Panc1 (cell line): ENCODE data around the gene DENND11. TPM values are rescaled to one million over a fixed set of nuclear protein-coding genes. Genes with fewer than 3 reads are reported as not detected.

Source experiments
- ATAC-seq: fragments of 200-7000 bp; cut with Tn5 transposase; 2 replicates; pipeline ENCODE4 v1.9.1; 2020; ENCODE audit warnings: mild to moderate bottlenecking, moderate library complexity
- BruUV-seq: library from RNA; stranded (reverse); fragments of 400-500 nt; replicated peaks from 2 replicates; lab custom pipeline; 2021; lab: Mats Ljungman, UMichigan
- CTCF ChIA-PET: fragments of 300-600 bp; sonication (Branson Sonifier 250); formaldehyde crosslinking; loops from one replicate; lab custom pipeline; 2022; ENCODE audit warnings: antibody characterized with exemption; lab: Charles Lee
- POLR2A ChIA-PET: fragments of 300-600 bp; sonication (Branson Sonifier 250); formaldehyde crosslinking; loops from one replicate; lab custom pipeline; 2022; ENCODE audit warnings: antibody characterized with exemption; lab: Charles Lee
- DNase-seq: peaks from one replicate; pipeline ENCODE4 v3.0.0-alpha.2; 2010; ENCODE audit warnings: low read depth, low spot score
- H3K27ac ChIP-seq: 2 replicates; pipeline ENCODE4 v1.5.1; 2011; ENCODE audit warnings: mild to moderate bottlenecking, low read length, inconsistent platforms
- H3K27me3 ChIP-seq: fragments of 200-500 bp; sonication (Bioruptor generic); 2 replicates; pipeline ENCODE4 v1.6.0; 2014; ENCODE audit warnings: low read length, inconsistent platforms; ENCODE audit not compliant: control insufficient read depth, insufficient read depth
- H3K36me3 ChIP-seq: fragments of 200-500 bp; sonication (Bioruptor generic); 2 replicates; pipeline ENCODE4 v1.5.1; 2014; ENCODE audit warnings: inconsistent platforms, mild to moderate bottlenecking, low read length, moderate library complexity; ENCODE audit not compliant: control insufficient read depth, insufficient read depth
- H3K4me1 ChIP-seq: 2 replicates; pipeline ENCODE4 v1.5.1; 2011; ENCODE audit warnings: inconsistent platforms, mild to moderate bottlenecking, low read length, moderate library complexity; ENCODE audit not compliant: control insufficient read depth, insufficient read depth
- H3K4me3 ChIP-seq, 2 experiments: 2 replicates each; pipeline ENCODE4 v1.5.1; 2011 to 2012; ENCODE audit warnings: low read depth in 2 of 2, low read length in 2 of 2, mild to moderate bottlenecking in 2 of 2, inconsistent platforms in 1 of 2, moderate library complexity in 1 of 2
- H3K9me3 ChIP-seq: fragments of 200-500 bp; sonication (Bioruptor generic); 2 replicates; pipeline ENCODE4 v1.5.1; 2014; ENCODE audit warnings: low read depth, mild to moderate bottlenecking, inconsistent platforms, low read length, moderate library complexity; ENCODE audit not compliant: control insufficient read depth, insufficient read depth
- POLR2AphosphoS5 ChIP-seq: IDR thresholded peaks from 2 replicates; pipeline ENCODE4 v1.6.1; 2012; ENCODE audit warnings: mild to moderate bottlenecking, low read depth, low read length, moderate library complexity
- SIN3A ChIP-seq: IDR thresholded peaks from 2 replicates; pipeline ENCODE4 v1.6.1; 2012; ENCODE audit warnings: low read depth, mild to moderate bottlenecking, low read length, moderate library complexity, borderline replicate concordance; ENCODE audit not compliant: insufficient read depth
- TCF7L2 ChIP-seq: IDR thresholded peaks from 2 replicates; pipeline ENCODE4 v1.6.1; 2011; ENCODE audit warnings: mild to moderate bottlenecking, low read depth, low read length, inconsistent platforms
- in situ Hi-C: cut with HindIII; loops from 2 replicates; pipeline ENCODE4 v1.10.0; 2016; ENCODE audit warnings: low sequenced_read_pairs, low pct_unique_long_range_greater_than_20kb
- intact Hi-C: fragments of 100-400 bp; cut with micrococcal nuclease; formaldehyde crosslinking; loops from one replicate; pipeline ENCODE4 v1.10.0; 2022; ENCODE audit not compliant: unreplicated experiment
- total RNA-seq: library from RNA; stranded (reverse); gene quantifications from one replicate; pipeline ENCODE4 v1.2.1, GENCODE V29; 2021; ENCODE audit not compliant: unreplicated experiment
- TF ChIP-seq, protein P1 (sequence below), 2 experiments: IDR thresholded peaks; 2 replicates each; pipeline ENCODE4 v1.6.1; 2011 to 2012; ENCODE audit warnings: low read depth in 2 of 2, control low read depth in 1 of 2, low read length in 1 of 2, mild to moderate bottlenecking in 1 of 2, moderate library complexity in 1 of 2; ENCODE audit not compliant: insufficient read depth in 1 of 2
- TF ChIP-seq, protein P2 (sequence below): fragments of 450-650 bp; IDR thresholded peaks from 2 replicates; pipeline ENCODE4 v1.5.1; 2017; ENCODE audit warnings: mild to moderate bottlenecking

The DENND11 gene
- total RNA-seq, 1 experiment from 2014 or later, result 10.4 TPM

DNA sequence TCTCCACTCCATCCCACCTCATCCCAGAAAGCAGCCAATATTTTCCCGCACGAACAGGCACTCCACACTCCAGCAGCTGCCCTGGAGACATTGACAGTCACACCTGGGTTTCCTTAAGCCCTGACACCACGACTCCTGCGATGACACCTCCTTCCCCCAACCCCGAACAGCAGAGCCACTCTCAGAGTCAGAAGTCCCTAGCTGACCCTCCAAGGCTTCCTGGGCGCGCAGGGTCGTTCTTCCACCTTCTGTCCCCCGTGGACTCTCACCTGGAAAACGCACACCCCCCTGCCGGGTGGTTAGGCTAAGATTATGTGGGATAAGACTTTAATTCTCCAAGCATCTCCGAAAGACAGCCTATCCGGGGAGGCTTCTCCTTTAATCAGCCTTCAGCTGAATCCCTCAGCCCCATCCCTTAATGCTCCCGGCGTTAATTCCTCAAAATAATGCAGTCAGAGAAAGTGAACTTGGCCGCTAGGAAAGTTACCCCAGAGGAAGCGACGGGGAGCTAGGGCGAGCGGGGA, 1.1 kb downstream of the DENND11 start:
- no TSS peak for BruUV-seq
- in situ Hi-C loops, result no loop called here
- CTCF ChIA-PET, result no interaction called here
- POLR2A ChIA-PET, result no interaction called here
- DNase-seq (no peak), ATAC-seq (peak; percentile 35; the same call in 1 of the 2 replicates)
- H3K27me3 ChIP-seq, result peaks cover 10% of the 10 kb centered on the region
- H3K27ac ChIP-seq, result no peak overlapping the region
- peak overlapping the region; percentile 57 to 59 for H3K4me3 ChIP-seq
- intact Hi-C loops, result no loop called here
- no peaks in the 10 kb centered on the region for H3K36me3 ChIP-seq
- H3K9me3 ChIP-seq, result no peaks in the 10 kb centered on the region
- peaks cover 6% of the 10 kb centered on the region; the same call in 1 of the 2 replicates for H3K4me1 ChIP-seq
- TF ChIP-seq TCF7L2, result no peak
- TF ChIP-seq POLR2AphosphoS5, result no peak
- TF ChIP-seq SIN3A, result no peak
- TF ChIP-seq, protein P1, sequence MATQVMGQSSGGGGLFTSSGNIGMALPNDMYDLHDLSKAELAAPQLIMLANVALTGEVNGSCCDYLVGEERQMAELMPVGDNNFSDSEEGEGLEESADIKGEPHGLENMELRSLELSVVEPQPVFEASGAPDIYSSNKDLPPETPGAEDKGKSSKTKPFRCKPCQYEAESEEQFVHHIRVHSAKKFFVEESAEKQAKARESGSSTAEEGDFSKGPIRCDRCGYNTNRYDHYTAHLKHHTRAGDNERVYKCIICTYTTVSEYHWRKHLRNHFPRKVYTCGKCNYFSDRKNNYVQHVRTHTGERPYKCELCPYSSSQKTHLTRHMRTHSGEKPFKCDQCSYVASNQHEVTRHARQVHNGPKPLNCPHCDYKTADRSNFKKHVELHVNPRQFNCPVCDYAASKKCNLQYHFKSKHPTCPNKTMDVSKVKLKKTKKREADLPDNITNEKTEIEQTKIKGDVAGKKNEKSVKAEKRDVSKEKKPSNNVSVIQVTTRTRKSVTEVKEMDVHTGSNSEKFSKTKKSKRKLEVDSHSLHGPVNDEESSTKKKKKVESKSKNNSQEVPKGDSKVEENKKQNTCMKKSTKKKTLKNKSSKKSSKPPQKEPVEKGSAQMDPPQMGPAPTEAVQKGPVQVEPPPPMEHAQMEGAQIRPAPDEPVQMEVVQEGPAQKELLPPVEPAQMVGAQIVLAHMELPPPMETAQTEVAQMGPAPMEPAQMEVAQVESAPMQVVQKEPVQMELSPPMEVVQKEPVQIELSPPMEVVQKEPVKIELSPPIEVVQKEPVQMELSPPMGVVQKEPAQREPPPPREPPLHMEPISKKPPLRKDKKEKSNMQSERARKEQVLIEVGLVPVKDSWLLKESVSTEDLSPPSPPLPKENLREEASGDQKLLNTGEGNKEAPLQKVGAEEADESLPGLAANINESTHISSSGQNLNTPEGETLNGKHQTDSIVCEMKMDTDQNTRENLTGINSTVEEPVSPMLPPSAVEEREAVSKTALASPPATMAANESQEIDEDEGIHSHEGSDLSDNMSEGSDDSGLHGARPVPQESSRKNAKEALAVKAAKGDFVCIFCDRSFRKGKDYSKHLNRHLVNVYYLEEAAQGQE (IDR thresholded peaks at IDR 0.05; ENCODE audit: insufficient read depth in 1 of 2, low read depth in 2 of 2, low read length in 1 of 2), result no peak
- TF ChIP-seq, protein P2, sequence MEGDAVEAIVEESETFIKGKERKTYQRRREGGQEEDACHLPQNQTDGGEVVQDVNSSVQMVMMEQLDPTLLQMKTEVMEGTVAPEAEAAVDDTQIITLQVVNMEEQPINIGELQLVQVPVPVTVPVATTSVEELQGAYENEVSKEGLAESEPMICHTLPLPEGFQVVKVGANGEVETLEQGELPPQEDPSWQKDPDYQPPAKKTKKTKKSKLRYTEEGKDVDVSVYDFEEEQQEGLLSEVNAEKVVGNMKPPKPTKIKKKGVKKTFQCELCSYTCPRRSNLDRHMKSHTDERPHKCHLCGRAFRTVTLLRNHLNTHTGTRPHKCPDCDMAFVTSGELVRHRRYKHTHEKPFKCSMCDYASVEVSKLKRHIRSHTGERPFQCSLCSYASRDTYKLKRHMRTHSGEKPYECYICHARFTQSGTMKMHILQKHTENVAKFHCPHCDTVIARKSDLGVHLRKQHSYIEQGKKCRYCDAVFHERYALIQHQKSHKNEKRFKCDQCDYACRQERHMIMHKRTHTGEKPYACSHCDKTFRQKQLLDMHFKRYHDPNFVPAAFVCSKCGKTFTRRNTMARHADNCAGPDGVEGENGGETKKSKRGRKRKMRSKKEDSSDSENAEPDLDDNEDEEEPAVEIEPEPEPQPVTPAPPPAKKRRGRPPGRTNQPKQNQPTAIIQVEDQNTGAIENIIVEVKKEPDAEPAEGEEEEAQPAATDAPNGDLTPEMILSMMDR, result no peak

DNA sequence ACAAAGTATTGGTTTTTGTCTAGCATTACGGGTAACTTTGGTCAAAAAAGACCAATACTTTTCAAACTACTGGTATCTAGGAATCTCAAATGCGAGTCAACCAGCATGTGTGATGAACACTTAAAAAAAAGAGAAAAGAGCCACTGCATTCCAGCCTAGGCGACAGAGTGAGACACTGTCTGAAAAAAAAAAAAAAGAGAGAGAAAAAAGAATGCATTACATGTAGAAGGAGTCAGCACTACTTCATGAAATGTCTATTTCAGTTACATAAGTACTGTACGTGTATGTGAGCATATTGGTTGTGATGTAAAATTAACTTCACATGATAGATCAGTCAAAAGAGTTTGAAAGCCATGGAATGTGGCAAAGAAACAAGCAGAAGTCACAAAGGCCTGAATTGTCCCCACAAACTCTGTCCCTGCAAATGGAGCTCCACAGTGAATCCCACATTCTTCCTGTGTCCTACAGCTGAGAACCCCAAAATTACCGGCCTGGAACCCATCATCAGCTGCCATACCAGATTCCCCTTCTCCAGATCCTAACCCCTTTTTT, 1.6 kb downstream of the DENND11 start:
- in situ Hi-C loops, result no loop called here
- POLR2A ChIA-PET, result no interaction called here
- Histone ChIP-seq H3K36me3 (no peaks in the 10 kb centered on the region), H3K4me1 (peaks cover 11% of the 10 kb centered on the region; the same call in 1 of the 2 replicates), H3K9me3 (no peaks in the 10 kb centered on the region), H3K4me3 (peak overlapping the region in 1 of 2 experiments; percentile 59; a peak in 2 of 4 replicates), H3K27ac (no peak overlapping the region), H3K27me3 (peaks cover 10% of the 10 kb centered on the region)
- ATAC-seq (no peak), DNase-seq (no peak)
- TF ChIP-seq POLR2AphosphoS5 (no peak), TCF7L2 (no peak), SIN3A (no peak)
- TF ChIP-seq, protein P2, result no peak
- TF ChIP-seq, protein P1 (IDR thresholded peaks at IDR 0.05; ENCODE audit: insufficient read depth in 1 of 2, low read depth in 2 of 2, low read length in 1 of 2), result no peak
- intact Hi-C loops, result no loop called here
- CTCF ChIA-PET, result no interaction called here
- TSS peak; percentile 68 for BruUV-seq
